Neural cell (in vitro differentiated cells): ENCODE measurements around the gene CDK5R1. TPM values are rescaled to one million over a fixed set of nuclear protein-coding genes. Genes with fewer than 3 reads are reported as not detected.

Experiments
- H2AFZ ChIP-seq: fragments of 200-600, 300-800 bp; sonication (generic), shearing (Covaris generic); 2 replicates; pipeline ENCODE4 v1.6.0; 2014; ENCODE audit warnings: low read depth, mild to moderate bottlenecking, antibody characterized with exemption, low read length, moderate library complexity
- H3F3A ChIP-seq: fragments of 200-600 bp; shearing (Covaris generic); 2 replicates; pipeline ENCODE4 v1.6.1; 2016; ENCODE audit warnings: mild to moderate bottlenecking, moderate library complexity, mixed read lengths, antibody characterized with exemption, low read length; ENCODE audit not compliant: insufficient read depth, poor library complexity, severe bottlenecking
- H3K27ac ChIP-seq: fragments of 200-600, 300-800 bp; sonication (generic), shearing (Covaris generic); 2 replicates; pipeline ENCODE4 v1.5.1; 2014; ENCODE audit warnings: mild to moderate bottlenecking, low read length, moderate library complexity
- H3K27me3 ChIP-seq: fragments of 300-800, 200-600 bp; sonication (generic), shearing (Covaris generic); 2 replicates; pipeline ENCODE4 v1.6.0; 2014; ENCODE audit warnings: mild to moderate bottlenecking, low read depth, low read length, moderate library complexity; ENCODE audit not compliant: insufficient read depth
- H3K36me3 ChIP-seq: fragments of 300-800, 200-600 bp; sonication (generic), shearing (Covaris generic); 2 replicates; pipeline ENCODE4 v1.5.1; 2014; ENCODE audit warnings: mild to moderate bottlenecking, antibody characterized with exemption, low read length, moderate library complexity; ENCODE audit not compliant: insufficient read depth
- H3K4me2 ChIP-seq: fragments of 300-800, 200-600 bp; sonication (generic), shearing (Covaris generic); 2 replicates; pipeline ENCODE4 v1.6.0; 2014; ENCODE audit warnings: mild to moderate bottlenecking, low read length
- H3K4me3 ChIP-seq: fragments of 300-800, 200-600 bp; sonication (generic), shearing (Covaris generic); 2 replicates; pipeline ENCODE4 v1.5.1; 2014; ENCODE audit warnings: mild to moderate bottlenecking, low read length, moderate library complexity
- H3K79me2 ChIP-seq: fragments of 200-600 bp; shearing (Covaris generic); replicated peaks from 2 replicates; pipeline ENCODE4 v1.6.0; 2014; ENCODE audit warnings: mild to moderate bottlenecking, low read length, moderate library complexity; ENCODE audit not compliant: insufficient read depth
- H3K9ac ChIP-seq: fragments of 300-800, 200-600 bp; sonication (generic), shearing (Covaris generic); 2 replicates; pipeline ENCODE4 v1.6.1; 2016; ENCODE audit warnings: mild to moderate bottlenecking, low read length, mixed read lengths
- H3K9me2 ChIP-seq: fragments of 200-600 bp; shearing (Covaris generic); 2 replicates; pipeline ENCODE4 v1.6.1; 2016; ENCODE audit warnings: mild to moderate bottlenecking, low read length, mixed read lengths; ENCODE audit not compliant: insufficient read depth
- H3K9me3 ChIP-seq: fragments of 200-600, 300-800 bp; sonication (generic), shearing (Covaris generic); 2 replicates; pipeline ENCODE4 v1.6.1; 2016; ENCODE audit warnings: mild to moderate bottlenecking, mixed run types, low read length, moderate library complexity, mixed read lengths
- H4K20me1 ChIP-seq: fragments of 200-600 bp; shearing (Covaris generic); 2 replicates; pipeline ENCODE4 v1.6.1; 2016; ENCODE audit warnings: mild to moderate bottlenecking, mixed run types; ENCODE audit not compliant: insufficient read depth
- CTCF ChIP-seq: fragments of 450-650 bp; IDR thresholded peaks from 2 replicates; pipeline ENCODE4 v1.5.1; 2014; ENCODE audit warnings: antibody characterized with exemption, mild to moderate bottlenecking, moderate library complexity; ENCODE audit not compliant: poor library complexity, severe bottlenecking
- EP300 ChIP-seq: fragments of 450-650 bp; conservative IDR thresholded peaks from 2 replicates; pipeline ENCODE4 v1.6.1; 2014; ENCODE audit warnings: antibody characterized with exemption, mild to moderate bottlenecking, moderate library complexity; ENCODE audit not compliant: poor library complexity, severe bottlenecking
- EZH2 ChIP-seq: fragments of 200-600, 300-800 bp; shearing (Covaris generic), sonication (generic); IDR thresholded peaks from 2 replicates; pipeline ENCODE4 v1.6.1; 2014; ENCODE audit warnings: antibody characterized with exemption, low read length, borderline replicate concordance, mild to moderate bottlenecking; ENCODE audit not compliant: insufficient read depth, poor library complexity, severe bottlenecking
- MXI1 ChIP-seq: fragments of 450-650 bp; conservative IDR thresholded peaks from 2 replicates; pipeline ENCODE4 v1.6.1; 2014; ENCODE audit warnings: antibody characterized with exemption, mild to moderate bottlenecking; ENCODE audit not compliant: poor library complexity, severe bottlenecking
- POLR2AphosphoS5 ChIP-seq: IDR thresholded peaks from 2 replicates; pipeline ENCODE4 v1.6.1; 2012
- RAD21 ChIP-seq: fragments of 450-650 bp; conservative IDR thresholded peaks from 2 replicates; pipeline ENCODE4 v1.6.1; 2014; ENCODE audit warnings: antibody characterized with exemption, mild to moderate bottlenecking, moderate library complexity
- REST ChIP-seq: IDR thresholded peaks from 2 replicates; pipeline ENCODE4 v1.6.1; 2012; ENCODE audit warnings: borderline replicate concordance
- SMC3 ChIP-seq: fragments of 450-650 bp; conservative IDR thresholded peaks from 2 replicates; pipeline ENCODE4 v1.6.1; 2014; ENCODE audit warnings: antibody characterized with exemption, mild to moderate bottlenecking, moderate library complexity; ENCODE audit not compliant: poor library complexity
- TAF1 ChIP-seq: IDR thresholded peaks from 2 replicates; pipeline ENCODE4 v1.6.1; 2012; ENCODE audit warnings: low read depth
- polyA plus RNA-seq: library from polyadenylated mRNA; depleted of rRNA; stranded (reverse); fragments of >200 nt; gene quantifications from 2 replicates; pipeline ENCODE4 v1.2.3, GENCODE V29; 2014

CDK5R1 gene
- polyA plus RNA-seq, 1 donor from 2014 or later, result 199 TPM

GRCh38 chr17:32486111-32486700 lies 587 bp upstream of the CDK5R1 start:
- peaks cover 10% of the 10 kb centered on the region for H4K20me1 ChIP-seq
- H3K4me2 ChIP-seq, result peak overlapping the region; percentile 41
- H3K27ac ChIP-seq, result peak overlapping the region; percentile 93
- H3F3A ChIP-seq, result peaks cover 3% of the 10 kb centered on the region
- H2AFZ ChIP-seq, result peak overlapping the region; percentile 19
- peak overlapping the region; percentile 63 for H3K4me3 ChIP-seq
- H3K27me3 ChIP-seq, result no peaks in the 10 kb centered on the region
- no peaks in the 10 kb centered on the region for H3K9me2 ChIP-seq
- TF ChIP-seq SMC3 (peak; percentile 38), TAF1 (no peak), MXI1 (peak; percentile 61), POLR2AphosphoS5 (peak; percentile 69), CTCF (peak; percentile 15)
- H3K36me3 ChIP-seq, result peaks cover 21% of the 10 kb centered on the region
- peaks cover 37% of the 10 kb centered on the region for H3K79me2 ChIP-seq
- H3K9me3 ChIP-seq, result no peaks in the 10 kb centered on the region
- H3K9ac ChIP-seq, result peak overlapping the region; percentile 96

GRCh38 chr17:32487473-32488176 lies 832 bp downstream of the CDK5R1 start:
- peak overlapping the region; percentile 50 for H3K4me2 ChIP-seq
- H3K9me2 ChIP-seq, result no peaks in the 10 kb centered on the region
- peaks cover 50% of the 10 kb centered on the region for H3K79me2 ChIP-seq
- no peaks in the 10 kb centered on the region for H3K27me3 ChIP-seq
- H2AFZ ChIP-seq, result no peak overlapping the region
- H4K20me1 ChIP-seq, result peaks cover 10% of the 10 kb centered on the region
- TF ChIP-seq SMC3, result peak; percentile 52
- TF ChIP-seq EZH2, result no peak
- TF ChIP-seq EP300, result no peak
- TF ChIP-seq REST, result peak; percentile 51
- TF ChIP-seq TAF1, result peak; percentile 29
- peak; percentile 56 for TF ChIP-seq RAD21
- TF ChIP-seq MXI1, result peak; percentile 70
- TF ChIP-seq POLR2AphosphoS5, result peak; percentile 37
- peak; percentile 29 for TF ChIP-seq CTCF
- H3K9me3 ChIP-seq, result no peaks in the 10 kb centered on the region
- H3K9ac ChIP-seq, result peak overlapping the region; percentile 96
- H3F3A ChIP-seq, result peaks cover 3% of the 10 kb centered on the region
- H3K27ac ChIP-seq, result peak overlapping the region; percentile 96
- peaks cover 26% of the 10 kb centered on the region for H3K36me3 ChIP-seq
- peak overlapping the region; percentile 88 for H3K4me3 ChIP-seq
